RWPE2 (cell line): Measurements from ENCODE around the gene PDGFRB.

Source experiments
- ATAC-seq: fragments of 200-7000 bp; cut with Tn5 transposase; 3 replicates; pipeline ENCODE4 v1.9.1; 2021; ENCODE audit warnings: low read depth
- DNase-seq: peaks from one replicate; pipeline ENCODE4 v3.0.0-alpha.2; 2020; ENCODE audit warnings: low spot score
- H3K27ac ChIP-seq: fragments of 450-650 bp; 2 replicates; pipeline ENCODE4 v1.5.1; 2017; ENCODE audit warnings: mild to moderate bottlenecking; ENCODE audit not compliant: poor library complexity, severe bottlenecking
- H3K27me3 ChIP-seq: fragments of 250-450 bp; sonication (Bioruptor Pico); 2 replicates; pipeline ENCODE4 v1.5.1; 2021; ENCODE audit warnings: mild to moderate bottlenecking, moderate library complexity; ENCODE audit not compliant: insufficient read depth, poor library complexity, severe bottlenecking
- H3K36me3 ChIP-seq: fragments of 250-450 bp; sonication (Bioruptor Pico); 2 replicates; pipeline ENCODE4 v1.5.1; 2020; ENCODE audit warnings: low read depth, mild to moderate bottlenecking, moderate library complexity
- H3K4me1 ChIP-seq: fragments of 250-450 bp; sonication (Bioruptor Pico); 2 replicates; pipeline ENCODE4 v1.5.1; 2021; ENCODE audit warnings: mild to moderate bottlenecking, moderate library complexity; ENCODE audit not compliant: insufficient read depth, poor library complexity, severe bottlenecking
- H3K4me3 ChIP-seq: fragments of 250-450 bp; sonication (Bioruptor Pico); 2 replicates; pipeline ENCODE4 v1.5.1; 2021; ENCODE audit warnings: mild to moderate bottlenecking, moderate library complexity; ENCODE audit not compliant: severe bottlenecking
- H3K9me3 ChIP-seq: fragments of 250-450 bp; sonication (Bioruptor Pico); 2 replicates; pipeline ENCODE4 v1.5.1; 2021; ENCODE audit warnings: mild to moderate bottlenecking, moderate library complexity; ENCODE audit not compliant: severe bottlenecking
- CTCF ChIP-seq: fragments of 450-650 bp; IDR thresholded peaks from one replicate; pipeline ENCODE4 v1.5.1; 2017; ENCODE audit warnings: mild to moderate bottlenecking, moderate library complexity; ENCODE audit not compliant: poor library complexity, severe bottlenecking

Gene PDGFRB

GRCh38 chr5:150123542-150123941 is 32.1 kb downstream of the PDGFRB start:
- Histone ChIP-seq H3K4me1 (no peaks in the 10 kb centered on the region), H3K27ac (no peak overlapping the region), H3K36me3 (no peaks in the 10 kb centered on the region), H3K9me3 (no peaks in the 10 kb centered on the region), H3K4me3 (no peak overlapping the region), H3K27me3 (no peaks in the 10 kb centered on the region)
- DNase-seq: no peak
- ATAC-seq: no peak
- TF ChIP-seq CTCF: no peak

GRCh38 chr5:150122536-150123481 is 32.8 kb downstream of the PDGFRB start:
- H3K36me3 ChIP-seq: no peaks in the 10 kb centered on the region
- no peaks in the 10 kb centered on the region for H3K4me1 ChIP-seq
- ATAC-seq (peak; percentile 7; the same call in 1 of the 3 replicates), DNase-seq (no peak)
- no peaks in the 10 kb centered on the region for H3K9me3 ChIP-seq
- H3K4me3 ChIP-seq: no peak overlapping the region
- no peak overlapping the region for H3K27ac ChIP-seq
- H3K27me3 ChIP-seq: no peaks in the 10 kb centered on the region
- TF ChIP-seq CTCF: peak; percentile 23

- Histone ChIP-seq H3K4me1 (no peaks in the 10 kb centered on the region), H3K36me3 (no peaks in the 10 kb centered on the region), H3K4me3 (no peak overlapping the region), H3K27me3 (no peaks in the 10 kb centered on the region), H3K27ac (no peak overlapping the region), H3K9me3 (no peaks in the 10 kb centered on the region)
- peak; percentile 60 for TF ChIP-seq CTCF
- peak; percentile 62 for ATAC-seq
- DNase-seq: peak; percentile 52
Observed at GRCh38 chr5:150122158-150122510, 33.5 kb downstream of the PDGFRB start.

GRCh38 chr5:150121448-150122157 is 34.0 kb downstream of the PDGFRB start:
- Histone ChIP-seq H3K27me3 (no peaks in the 10 kb centered on the region), H3K36me3 (no peaks in the 10 kb centered on the region), H3K4me3 (no peak overlapping the region), H3K27ac (no peak overlapping the region), H3K4me1 (no peaks in the 10 kb centered on the region), H3K9me3 (no peaks in the 10 kb centered on the region)
- peak; percentile 37 for DNase-seq
- TF ChIP-seq CTCF: no peak
- ATAC-seq: no peak
